Psoas muscle (tissue), 8 donors: ENCODE measurements around the gene HID1. TPM values are rescaled to one million over a fixed set of nuclear protein-coding genes. Genes with fewer than 3 reads are reported as not detected.
A peak's percentile ranks its signal among the peaks of the same experiment; 100 is the strongest.

Source experiments
- ATAC-seq, 4 donors: fragments of 200-7000 bp; cut with Tn5 transposase; one replicate each; pipeline ENCODE4 v1.9.1; 2020; ENCODE audit warnings: moderate library complexity in 3 of 4, mild to moderate bottlenecking in 2 of 4
- DNase-seq, 2 donors: peaks; one replicate each; pipeline ENCODE4 v3.0.0-alpha.2; 2020
- H3K27ac ChIP-seq: fragments of 200-600 bp; one replicate; pipeline ENCODE4 v1.8.0; 2022
- H3K27me3 ChIP-seq, 3 donors: fragments of 200-600 bp in 1 of 3; one replicate each; pipeline versions ENCODE4 v1.6.1 to v1.8.0; 2013 to 2022; ENCODE audit warnings: low read length in 2 of 3, mild to moderate bottlenecking in 2 of 3, moderate library complexity in 1 of 3; ENCODE audit not compliant: insufficient read depth in 3 of 3
- H3K36me3 ChIP-seq, 2 donors: fragments of 200-600 bp in 1 of 2; one replicate each; pipeline versions ENCODE4 v1.6.1 to v1.8.0; 2013 to 2022; ENCODE audit warnings: low read depth in 1 of 2, mild to moderate bottlenecking in 1 of 2, moderate library complexity in 1 of 2; ENCODE audit not compliant: insufficient read depth in 1 of 2
- H3K4me1 ChIP-seq: fragments of 200-600 bp; one replicate; pipeline ENCODE4 v1.8.0; 2022
- H3K4me3 ChIP-seq: fragments of 200-600 bp; one replicate; pipeline ENCODE4 v1.8.0; 2022; ENCODE audit warnings: mild to moderate bottlenecking
- H3K9me3 ChIP-seq: fragments of 200-600 bp; one replicate; pipeline ENCODE4 v1.8.0; 2022
- CTCF ChIP-seq: fragments of 200-600 bp; IDR thresholded peaks from one replicate; pipeline ENCODE4 v1.8.0; 2022; ENCODE audit warnings: antibody characterized with exemption
- WGBS, 3 donors: extraction: QIAGEN DNeasy Blood & Tissue Kit; methylation state at CpG; one replicate each; pipeline versions ENCODE4 v1.1.6 to v1.1.7; 2013; 5-methylcytosine and 5-hydroxymethylcytosine counted together
- intact Hi-C, 2 donors: fragments of 100-400 bp; cut with DNase I; formaldehyde crosslinking; loops; one replicate each; pipeline versions ENCODE4 v1.11.0 to v1.14.2; 2022
- polyA plus RNA-seq, 3 donors: library from polyadenylated mRNA; stranded (reverse); fragments of 200-250 nt; gene quantifications; one replicate each; pipeline ENCODE4 v1.2.3, GENCODE V29; 2013
- total RNA-seq, 4 donors: library from RNA; stranded (reverse); fragmentation: NEBNext Ultra II Directional in 2 of 4; extraction: Animal tissue kit (Norgen Biotek cat#: 25700) in 2 of 4; gene quantifications; one replicate each; pipeline versions ENCODE4 v1.2.1 to v1.2.4, GENCODE V29; 2021 to 2023
- donor health status: healthy with polysubstance abuse.
- donor health status: DM: no; HTN: no; CAD: no; lungs with moderate emphysema.
- donor health status: Bipolar disorder and iron deficiency.
- donor health status: healthy.
- donor health status: DM: yes; HTN: yes; CAD: no.
- donor health status: DM: no; HTN: no; CAD: no.
- donor health status: DM: no; HTN: no; CAD: no.
- donor health status: DM: yes; HTN: yes; CAD: no.

HID1 gene
- total and polyA plus RNA-seq, 7 donors, result 1.7 to 10.4 (median 2.6) TPM

DNA sequence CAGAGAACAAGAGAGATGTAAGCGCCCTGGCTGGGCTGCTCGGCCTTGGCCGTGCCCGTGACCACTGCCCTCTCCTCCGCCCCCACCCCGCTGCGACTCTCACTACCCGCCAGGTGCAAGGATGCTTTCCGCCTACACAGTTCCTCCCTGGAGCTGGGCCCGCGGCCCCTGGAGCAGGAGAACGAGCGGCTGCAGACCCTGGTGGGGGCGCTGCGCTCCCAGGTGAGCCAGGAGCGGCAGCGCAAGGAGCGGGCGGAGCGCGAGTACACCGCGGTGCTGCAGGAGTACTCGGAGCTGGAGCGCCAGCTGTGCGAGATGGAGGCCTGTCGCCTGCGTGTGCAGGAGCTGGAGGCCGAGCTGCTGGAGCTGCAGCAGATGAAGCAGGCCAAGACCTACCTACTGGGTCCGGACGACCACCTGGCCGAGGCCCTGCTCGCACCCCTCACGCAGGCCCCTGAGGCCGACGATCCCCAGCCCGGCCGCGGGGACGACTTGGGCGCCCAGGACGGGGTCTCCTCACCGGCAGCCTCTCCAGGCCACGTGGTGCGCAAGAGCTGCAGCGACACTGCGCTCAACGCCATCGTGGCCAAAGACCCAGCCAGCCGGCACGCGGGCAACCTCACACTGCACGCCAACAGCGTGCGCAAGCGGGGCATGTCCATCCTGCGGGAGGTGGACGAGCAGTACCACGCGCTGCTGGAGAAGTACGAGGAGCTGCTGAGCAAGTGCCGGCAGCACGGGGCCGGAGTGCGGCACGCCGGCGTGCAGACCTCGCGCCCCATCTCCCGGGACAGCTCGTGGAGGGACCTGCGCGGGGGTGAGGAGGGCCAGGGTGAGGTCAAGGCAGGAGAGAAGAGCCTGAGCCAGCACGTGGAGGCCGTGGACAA lies 30.8 kb upstream of the HID1 start:
- H3K36me3 ChIP-seq, result no peaks in the 10 kb centered on the region

DNA sequence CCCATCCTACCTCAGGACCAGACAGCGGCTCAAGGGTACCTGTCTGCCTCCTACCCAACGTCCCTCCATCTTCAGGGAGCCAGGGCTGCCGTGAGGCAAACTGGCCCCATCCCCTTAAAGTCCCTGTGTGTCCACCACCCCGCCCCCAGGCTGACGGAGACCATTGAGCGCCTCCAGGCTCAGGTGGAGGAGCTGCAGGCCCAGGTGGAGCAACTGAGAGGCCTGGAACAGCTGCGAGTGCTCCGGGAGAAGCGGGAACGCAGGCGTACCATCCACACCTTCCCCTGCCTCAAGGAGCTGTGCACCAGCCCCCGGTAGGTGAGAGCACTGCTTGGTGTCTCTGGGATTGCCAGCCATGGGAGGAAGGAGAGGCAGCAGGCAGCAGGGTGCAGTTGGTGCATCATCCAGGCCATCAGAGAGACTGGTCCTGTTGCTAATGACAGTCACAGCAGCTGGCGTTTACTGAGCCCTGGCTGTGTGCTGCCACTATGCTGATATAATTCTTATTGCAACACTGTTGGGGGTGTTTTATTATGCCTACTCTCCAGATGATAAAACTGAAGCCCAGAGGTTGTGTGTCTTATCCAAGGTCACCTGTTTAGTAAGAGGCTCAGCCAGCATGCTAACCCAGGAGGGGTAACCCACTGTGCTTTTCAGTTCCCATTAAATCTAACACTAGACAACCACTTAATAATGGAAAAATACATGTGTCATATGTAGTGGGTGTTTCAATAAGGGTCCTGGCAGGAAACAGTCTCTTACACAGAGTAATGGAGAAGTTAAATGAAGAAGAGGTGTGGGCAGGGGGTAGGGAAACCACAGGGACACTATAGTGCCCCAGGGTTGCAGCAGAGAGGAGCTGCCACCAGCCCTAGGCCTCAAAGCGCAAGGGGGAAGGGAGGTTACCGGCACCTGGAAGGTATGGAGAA lies 29.6 kb upstream of the HID1 start:
- intact Hi-C loops, result no loop called here
- no peak for TF ChIP-seq CTCF
- no peaks in the 10 kb centered on the region for H3K4me1 ChIP-seq
- H3K27me3 ChIP-seq, result no peaks in the 10 kb centered on the region
- H3K4me3 ChIP-seq, result no peak overlapping the region
- no peak for ATAC-seq
- H3K9me3 ChIP-seq, result no peaks in the 10 kb centered on the region
- WGBS, 3 donors, result 91 to 96% (median 94%) methylated on average over 13 to 15 of the region's 15 CpGs
- H3K27ac ChIP-seq, result no peak overlapping the region
- peak in 1 of 2 donors; percentile 39 for DNase-seq
- no peaks in the 10 kb centered on the region for H3K36me3 ChIP-seq

More for the DNA sequence above, 30.8 kb upstream of the HID1 start:
- H3K27ac ChIP-seq, result no peak overlapping the region
- ATAC-seq, result no peak
- no peaks in the 10 kb centered on the region for H3K27me3 ChIP-seq
- H3K9me3 ChIP-seq, result no peaks in the 10 kb centered on the region
- no peaks in the 10 kb centered on the region for H3K4me1 ChIP-seq
- DNase-seq, result peak in 1 of 2 donors; percentile 38
- no peak overlapping the region for H3K4me3 ChIP-seq
- no peak for TF ChIP-seq CTCF
- intact Hi-C loops, result no loop called here
- WGBS, 3 donors, result 86 to 89% (median 87%) methylated on average over 68 to 76 of the region's 76 CpGs

GRCh38 chr17:74999523-74999922 lies 27.0 kb upstream of the HID1 start:
- DNase-seq (peak in 1 of 2 donors; percentile 15), ATAC-seq (no peak)
- Histone ChIP-seq H3K4me3 (no peak overlapping the region), H3K9me3 (no peaks in the 10 kb centered on the region), H3K27me3 (no peaks in the 10 kb centered on the region), H3K36me3 (no peaks in the 10 kb centered on the region), H3K4me1 (no peaks in the 10 kb centered on the region), H3K27ac (no peak overlapping the region)
- intact Hi-C loops, result no loop called here
- TF ChIP-seq CTCF, result no peak
- 62 to 77% (median 76%) methylated on average over 4 of the region's 4 CpGs for WGBS, 3 donors

DNA sequence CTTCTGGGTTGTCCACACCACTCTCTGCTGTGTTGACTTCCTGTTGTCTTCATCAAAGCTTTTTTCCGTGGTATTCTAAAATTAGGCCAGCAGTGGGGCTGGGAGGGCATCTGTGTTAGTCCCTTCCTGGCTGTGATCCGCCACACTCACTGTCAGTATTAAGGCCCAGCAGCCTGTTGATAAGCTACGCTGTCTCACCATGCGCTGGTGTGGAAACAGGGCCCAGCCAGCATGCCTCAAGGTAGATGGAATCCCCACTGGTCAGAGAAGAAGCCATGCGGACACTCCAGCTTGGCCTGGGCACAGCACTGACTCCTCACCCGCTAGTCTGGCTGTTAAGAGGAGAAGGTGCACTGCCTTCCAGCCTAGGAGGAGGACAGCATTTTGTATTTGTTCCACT lies 26.2 kb upstream of the HID1 start:
- Histone ChIP-seq H3K27me3 (no peaks in the 10 kb centered on the region), H3K27ac (no peak overlapping the region), H3K36me3 (no peaks in the 10 kb centered on the region), H3K4me3 (no peak overlapping the region), H3K4me1 (no peaks in the 10 kb centered on the region), H3K9me3 (no peaks in the 10 kb centered on the region)
- TF ChIP-seq CTCF, result no peak
- ATAC-seq (no peak), DNase-seq (peak in 1 of 2 donors; percentile 21)
- intact Hi-C loops, result no loop called here
- 75 to 85% (median 81%) methylated on average over 6 of the region's 6 CpGs for WGBS, 3 donors
